SIG-M5 treated with dmso at 0.1 percent for 504 hours (cell line): Measurements from ENCODE around the gene MRTFA.
"Not testable (repeated sequence)": the region's sequence is repeated elsewhere in the genome, so short reads cannot be mapped to it uniquely, and the experiment has no call there.

Source experiments
- DNase-seq: peaks from one replicate; lab custom pipeline; 2025; ENCODE audit not compliant: unreplicated experiment; lab: John Stamatoyannopoulos, UW

Gene MRTFA

GRCh38 chr22:40403141-40403540 lies 233.4 kb downstream of the MRTFA start:
- no peak for DNase-seq

- DNase-seq = no peak
Measured at GRCh38 chr22:40401981-40402406, 234.5 kb downstream of the MRTFA start.

- DNase-seq = no peak
Measured at GRCh38 chr22:40401532-40401931, 235.0 kb downstream of the MRTFA start.

GRCh38 chr22:40400159-40400558 lies 236.4 kb downstream of the MRTFA start:
- DNase-seq = peak; percentile 80

GRCh38 chr22:40399621-40400020 lies 236.9 kb downstream of the MRTFA start:
- DNase-seq = no peak

GRCh38 chr22:40397396-40397795 lies 239.1 kb downstream of the MRTFA start:
- no peak for DNase-seq

GRCh38 chr22:40396882-40397281 lies 239.6 kb downstream of the MRTFA start:
- peak; percentile 44 for DNase-seq

GRCh38 chr22:40395607-40396006 lies 240.9 kb downstream of the MRTFA start:
- no peak for DNase-seq

- no peak for DNase-seq
Measured at GRCh38 chr22:40394607-40395006, 241.9 kb downstream of the MRTFA start.

- DNase-seq = no peak
Measured at GRCh38 chr22:40392618-40393017, 243.9 kb downstream of the MRTFA start.

GRCh38 chr22:40391417-40391816 lies 245.1 kb downstream of the MRTFA start:
- DNase-seq = no peak

GRCh38 chr22:40388231-40388630 lies 248.3 kb downstream of the MRTFA start:
- DNase-seq = no peak

- no peak for DNase-seq
Measured at GRCh38 chr22:40387746-40388145, 248.8 kb downstream of the MRTFA start.

- peak; percentile 53 for DNase-seq
Measured at GRCh38 chr22:40385036-40385782, 251.3 kb downstream of the MRTFA start.

- DNase-seq = no peak
Measured at GRCh38 chr22:40383905-40384304, 252.6 kb downstream of the MRTFA start.

GRCh38 chr22:40381461-40381860 lies 255.1 kb downstream of the MRTFA start:
- no peak for DNase-seq

- DNase-seq = not testable (repeated sequence)
Measured at GRCh38 chr22:40378448-40378847, 258.1 kb downstream of the MRTFA start.

GRCh38 chr22:40377931-40378330 lies 258.6 kb downstream of the MRTFA start:
- no peak for DNase-seq

GRCh38 chr22:40376149-40376548 lies 260.4 kb downstream of the MRTFA start:
- DNase-seq = no peak

- no peak for DNase-seq
Measured at GRCh38 chr22:40374567-40374966, 262.0 kb downstream of the MRTFA start.

GRCh38 chr22:40368836-40369235 lies 267.7 kb downstream of the MRTFA start:
- no peak for DNase-seq

- DNase-seq = no peak
Measured at GRCh38 chr22:40368016-40368415, 268.5 kb downstream of the MRTFA start.

- no peak for DNase-seq
Measured at GRCh38 chr22:40367342-40367741, 269.2 kb downstream of the MRTFA start.
